HG03457 (cell line): ENCODE data around the gene L2HGDH.

Experiments used
- ATAC-seq: cut with Tn5 transposase; IDR thresholded peaks from one replicate; pipeline ENCODE4 v1.9.1; 2021; ENCODE audit warnings: moderate number of reproducible peaks; ENCODE audit not compliant: unreplicated experiment

The L2HGDH gene

DNA sequence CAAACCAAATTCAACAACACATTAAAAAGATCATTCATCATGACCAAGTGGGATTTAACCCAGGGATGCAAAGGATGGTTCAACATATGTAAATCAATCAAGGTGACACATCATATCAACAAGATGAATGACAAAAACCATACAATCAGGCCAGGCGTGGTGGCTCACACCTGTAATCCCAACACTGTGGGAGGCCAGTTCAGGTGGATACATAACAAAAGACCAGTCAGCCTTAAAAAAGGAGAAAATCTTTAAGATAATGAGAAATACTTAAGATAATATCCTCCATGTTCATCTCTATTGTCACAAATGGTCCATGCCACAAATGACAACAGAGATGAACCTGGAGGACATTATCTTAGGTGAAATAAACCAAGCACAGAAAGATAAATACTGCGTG is 12.4 kb downstream of the L2HGDH start:
- no peak for ATAC-seq

- no peak for ATAC-seq
Observed at GRCh38 chr14:50290306-50290705, 21.7 kb downstream of the L2HGDH start.

DNA sequence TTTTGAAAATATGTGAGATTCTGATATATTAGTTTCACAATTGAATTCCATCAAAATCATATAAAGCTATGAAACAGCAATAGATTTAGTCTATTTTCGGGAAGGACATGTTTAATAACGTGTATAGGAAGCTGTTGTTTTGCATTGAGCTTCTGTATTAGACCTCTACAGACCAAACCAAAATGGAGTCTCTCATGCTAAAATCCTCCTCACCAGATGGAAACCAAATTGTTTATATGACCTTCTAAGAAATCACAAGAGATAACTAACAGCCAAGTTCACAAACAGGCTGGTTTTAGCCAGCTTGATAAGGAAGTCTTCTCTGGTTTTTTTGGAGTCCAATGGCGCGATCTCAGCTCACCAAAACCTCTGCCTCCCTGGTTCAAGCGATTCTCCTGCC is 23.9 kb downstream of the L2HGDH start:
- ATAC-seq = no peak

- no peak for ATAC-seq
Observed at GRCh38 chr14:50285861-50286260, 26.2 kb downstream of the L2HGDH start.

DNA sequence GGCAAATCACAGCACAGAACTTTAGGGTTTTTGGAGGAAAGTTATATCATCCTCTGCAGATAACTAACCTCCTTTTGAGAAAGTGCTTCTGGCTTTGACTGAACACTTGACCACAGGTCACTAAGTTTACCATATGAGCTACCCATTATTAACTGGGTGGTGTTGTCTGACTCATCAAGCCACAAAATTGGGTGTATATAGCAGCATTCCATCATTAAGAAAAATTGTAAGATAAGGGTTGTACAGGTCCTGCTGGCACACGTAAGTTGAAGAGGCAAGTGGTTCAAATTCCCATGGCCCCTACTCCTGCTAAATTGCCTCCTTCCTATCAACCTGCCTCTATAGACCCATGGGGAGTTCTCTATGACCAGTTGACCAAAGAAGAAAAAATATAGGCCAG is 39.5 kb downstream of the L2HGDH start:
- no peak for ATAC-seq

DNA sequence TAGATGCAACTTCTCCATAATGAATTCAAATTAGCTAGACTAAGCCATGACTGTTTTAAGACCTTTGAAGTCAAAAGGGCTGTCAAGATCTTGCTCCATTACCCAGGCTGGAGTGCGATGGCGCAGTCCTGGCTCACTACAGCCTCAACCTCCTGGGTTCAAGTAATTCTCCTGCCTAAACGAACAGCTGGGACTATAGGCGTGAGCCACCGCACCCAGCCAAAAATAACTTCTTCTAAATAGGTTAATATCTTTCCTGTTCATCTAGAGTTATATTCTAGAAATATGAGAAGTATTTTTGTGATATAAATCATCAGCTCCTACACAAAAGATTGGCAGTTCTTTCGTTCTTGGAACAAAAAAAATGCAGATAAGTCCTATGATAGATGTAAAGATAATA is 41.1 kb downstream of the L2HGDH start:
- no peak for ATAC-seq

DNA sequence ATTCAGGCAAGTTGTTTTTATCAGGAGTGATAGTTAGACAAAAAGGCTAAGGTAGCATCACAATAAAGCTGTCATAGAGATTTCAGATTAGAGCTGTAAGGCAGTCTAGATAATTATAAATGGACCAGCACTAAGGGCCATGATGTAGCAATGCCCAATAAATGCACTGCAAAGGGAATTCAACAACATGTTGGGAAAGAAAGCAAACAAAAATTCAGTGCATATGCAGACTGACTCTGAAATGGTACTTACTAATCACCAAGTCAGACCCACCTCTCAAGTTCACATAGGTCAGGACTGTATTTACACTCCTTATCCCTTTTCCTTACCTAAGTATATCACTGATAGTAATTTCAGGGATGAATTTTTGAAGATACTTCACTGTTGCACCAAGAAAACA is 47.0 kb downstream of the L2HGDH start:
- no peak for ATAC-seq

DNA sequence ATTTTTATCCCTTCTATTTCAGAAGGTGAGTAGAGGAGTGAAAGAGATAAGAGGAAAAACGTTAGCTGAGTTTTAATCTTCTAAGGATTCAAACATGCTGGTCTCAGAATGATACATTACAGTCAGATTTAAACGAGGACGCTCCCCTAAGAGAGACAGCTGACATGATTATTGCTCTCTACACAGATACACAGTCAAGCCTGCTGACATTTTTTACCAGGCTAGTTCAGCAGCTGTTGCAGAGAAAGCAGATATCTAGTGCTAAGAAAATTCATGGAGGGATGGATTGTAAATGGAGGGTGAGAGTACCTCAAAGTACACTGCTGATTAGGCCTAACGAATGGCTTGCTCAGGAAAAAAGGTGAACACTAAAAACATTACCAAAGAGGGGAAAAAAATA is 48.7 kb downstream of the L2HGDH start:
- no peak for ATAC-seq

- no peak for ATAC-seq
Observed at GRCh38 chr14:50262865-50263264, 49.2 kb downstream of the L2HGDH start.

- no peak for ATAC-seq
Observed at GRCh38 chr14:50260511-50260910, 51.5 kb downstream of the L2HGDH start.

- ATAC-seq = no peak
Observed at GRCh38 chr14:50260072-50260471, 52.0 kb downstream of the L2HGDH start.

DNA sequence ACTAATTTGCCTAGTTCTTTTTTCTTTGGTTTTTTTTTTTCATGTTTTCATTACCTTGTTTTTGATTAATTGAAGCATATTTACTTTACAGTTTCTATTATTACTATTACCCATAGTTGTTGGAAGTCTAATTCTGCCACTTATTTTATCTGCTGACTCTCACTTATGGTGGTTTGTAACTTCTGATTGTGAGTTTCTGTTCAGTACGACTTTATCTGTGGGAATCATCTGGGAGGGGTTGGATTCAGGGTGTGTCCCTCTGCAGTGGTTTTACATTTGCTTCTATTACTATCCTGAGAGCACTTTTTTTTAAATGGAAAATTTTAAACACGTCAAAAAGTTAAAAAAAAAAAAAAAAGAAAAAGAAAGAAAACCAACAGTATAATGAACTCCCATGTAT is 54.3 kb downstream of the L2HGDH start:
- no peak for ATAC-seq

- no peak for ATAC-seq
Observed at GRCh38 chr14:50254248-50254647, 57.8 kb downstream of the L2HGDH start.

- no peak for ATAC-seq
Observed at GRCh38 chr14:50249136-50249775, 62.8 kb downstream of the L2HGDH start.

GRCh38 chr14:50247245-50247644 is 64.8 kb downstream of the L2HGDH start:
- no peak for ATAC-seq

DNA sequence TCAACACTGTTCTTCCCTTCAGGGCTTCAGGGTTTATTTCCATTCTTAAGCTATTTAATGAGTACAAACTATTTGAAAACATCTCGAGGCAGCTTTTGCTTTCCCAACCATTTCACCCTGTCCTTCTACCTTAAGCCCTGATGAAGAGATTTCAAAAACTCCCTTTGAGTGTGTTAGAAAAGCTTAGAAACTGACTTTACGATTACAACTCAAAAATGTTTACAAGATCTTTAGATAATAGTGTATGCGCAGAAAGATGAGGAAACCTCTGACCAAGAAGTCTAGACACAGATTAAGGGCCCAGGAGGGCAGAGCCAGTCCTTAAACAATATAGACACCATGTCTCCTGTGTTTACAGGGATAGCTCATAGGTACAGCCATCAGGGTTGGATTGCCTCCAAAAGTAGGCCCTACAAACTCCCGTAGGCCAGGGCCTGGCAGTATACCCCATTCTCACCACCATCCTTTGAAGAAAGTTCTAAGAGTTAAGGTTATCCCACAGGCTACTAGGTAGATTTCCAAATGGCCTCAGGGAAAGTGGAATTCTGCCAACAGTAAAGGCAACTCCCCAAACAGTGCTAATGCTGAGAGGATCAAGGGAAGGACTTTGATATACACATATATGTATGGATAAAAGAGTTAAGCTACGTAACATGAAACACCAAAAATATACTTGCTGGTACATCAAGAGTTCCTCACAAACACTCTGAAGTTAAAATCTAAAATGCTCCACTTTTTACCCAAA is 69.3 kb downstream of the L2HGDH start:
- no peak for ATAC-seq

- no peak for ATAC-seq
Observed at GRCh38 chr14:50242096-50242495, 69.9 kb downstream of the L2HGDH start.

GRCh38 chr14:50237427-50237826 is 74.6 kb downstream of the L2HGDH start:
- ATAC-seq = no peak

GRCh38 chr14:50233951-50234250 is 78.1 kb downstream of the L2HGDH start:
- no peak for ATAC-seq

DNA sequence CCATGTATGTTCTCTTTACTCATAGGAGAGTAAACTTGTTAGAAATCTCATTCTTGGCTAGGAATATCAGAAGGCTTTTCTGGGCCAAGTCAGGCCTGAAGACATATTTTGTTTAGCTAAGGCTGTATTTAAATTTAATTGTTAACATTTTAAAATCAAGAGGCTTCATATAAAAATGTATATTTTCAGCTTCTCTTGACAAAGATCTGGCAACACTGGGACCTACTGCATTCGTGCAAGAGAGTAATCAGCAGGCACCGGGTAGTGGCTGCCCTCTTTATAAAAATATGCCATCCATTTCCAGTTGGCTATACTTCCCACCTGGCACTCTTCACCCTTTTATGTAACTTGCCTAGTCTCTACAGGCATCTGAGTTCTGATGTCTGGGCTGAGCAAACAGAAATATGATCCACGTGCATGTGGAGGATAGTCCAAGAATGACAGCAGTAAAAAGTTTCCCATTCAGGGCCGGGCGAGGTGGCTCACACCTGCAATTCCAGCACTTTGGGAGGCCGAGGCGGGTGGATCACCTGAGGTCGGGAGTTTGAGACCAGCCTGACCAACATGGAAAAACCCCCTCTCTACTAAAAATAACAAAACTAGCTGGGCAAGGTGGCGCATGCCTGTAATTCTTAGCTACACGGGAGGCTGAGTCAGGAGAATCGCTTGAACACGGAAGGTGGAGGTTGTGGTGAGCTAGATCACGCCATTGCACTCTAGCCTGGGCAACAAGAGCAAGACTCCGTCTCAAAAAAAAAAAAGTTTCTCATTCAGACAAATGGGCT is 78.7 kb downstream of the L2HGDH start:
- ATAC-seq = no peak

- ATAC-seq = no peak
Observed at GRCh38 chr14:50232276-50232642, 79.8 kb downstream of the L2HGDH start.
